IMR-90 (cell line): Measurements from ENCODE around the gene NAT14.

Experiments used
- POLR2A ChIP-seq: IDR thresholded peaks from 2 replicates; pipeline ENCODE4 v1.6.1; 2012; ENCODE audit warnings: mild to moderate bottlenecking, low read depth, low read length
- RAD21 ChIP-seq: IDR thresholded peaks from 2 replicates; pipeline ENCODE4 v1.6.1; 2012; ENCODE audit warnings: low read length, improper control_type of control experiment

GRCh38 chr19:55482967-55483705 is 1.9 kb upstream of the NAT14 start:
- no peak for TF ChIP-seq RAD21
- no peak for TF ChIP-seq POLR2A
